GM18951 (cell line): Measurements from ENCODE around the gene PUDP.

Experiments
- POLR2A ChIP-seq: IDR thresholded peaks from 4 replicates; pipeline ENCODE4 v1.6.1; 2011; ENCODE audit warnings: mild to moderate bottlenecking; ENCODE audit not compliant: insufficient read length, insufficient read depth; ENCODE audit errors: extremely low read depth
- in situ Hi-C: fragments of 300-500 bp; cut with MboI; formaldehyde crosslinking; loops from one replicate; pipeline ENCODE4 v1.12.0; 2022; ENCODE audit warnings: low sequenced_read_pairs, mixed read lengths, inconsistent platforms; ENCODE audit not compliant: unreplicated experiment

The PUDP gene

DNA sequence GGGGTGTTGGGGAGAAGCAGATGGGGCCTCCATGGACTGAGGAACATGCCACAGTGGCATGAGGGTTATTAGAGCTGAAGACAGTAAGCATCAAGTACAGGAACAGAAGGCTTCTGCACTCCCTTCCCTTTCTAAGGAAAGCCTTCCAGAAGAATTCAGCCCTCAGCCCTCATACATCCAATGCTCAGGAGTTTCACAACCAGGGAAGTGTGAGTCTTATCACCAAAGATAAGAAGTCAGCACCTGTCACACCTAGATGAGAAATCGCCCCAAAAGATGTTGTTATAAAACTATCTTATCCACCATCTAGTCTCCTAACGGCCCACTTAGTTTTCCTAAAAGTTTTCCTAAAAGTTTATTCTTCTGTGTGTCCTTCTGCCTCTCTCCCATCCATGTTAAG, 78.4 kb downstream of the PUDP start:
- in situ Hi-C loops = no loop called here
- no peak for TF ChIP-seq POLR2A

DNA sequence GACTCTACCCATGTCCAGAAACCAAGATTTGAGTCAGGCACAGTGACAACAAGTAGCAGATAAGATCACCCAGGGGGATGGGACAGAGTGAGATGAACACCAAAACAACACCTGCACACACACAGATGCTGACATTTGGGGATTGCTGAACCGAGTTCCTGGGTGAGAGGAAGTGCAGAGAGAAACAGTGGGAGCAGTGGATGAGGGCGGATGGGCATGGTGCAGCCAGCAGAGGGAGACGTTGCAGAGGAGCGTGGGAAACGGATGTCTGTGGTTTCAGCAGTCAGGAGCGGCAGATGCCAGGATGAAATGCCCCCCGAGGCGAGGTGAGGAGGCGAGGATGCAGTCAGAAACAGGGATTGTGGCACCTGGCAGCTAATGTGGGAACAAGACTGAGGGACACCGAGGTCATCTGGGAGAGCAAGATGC, 79.0 kb downstream of the PUDP start:
- in situ Hi-C loops = no loop called here
- no peak for TF ChIP-seq POLR2A

DNA sequence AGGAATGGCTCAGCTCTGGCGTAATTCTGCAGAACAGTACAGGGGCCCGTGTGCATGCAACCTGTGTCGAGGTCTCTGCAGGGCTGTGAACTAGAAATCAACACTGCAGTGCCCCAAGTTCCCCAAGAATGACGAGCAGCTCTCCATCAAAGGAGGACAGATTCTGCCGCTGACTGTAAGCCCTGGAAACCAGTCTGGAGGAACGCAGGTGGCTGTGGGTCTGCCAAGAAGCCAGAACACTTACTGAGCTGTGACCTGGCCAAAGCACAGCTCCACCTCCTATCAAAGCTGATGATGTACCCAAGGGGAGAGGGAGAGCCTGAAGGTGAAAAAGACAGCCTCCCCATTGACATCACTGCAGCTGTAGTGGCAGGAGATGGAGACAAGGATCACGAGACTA, 80.7 kb downstream of the PUDP start:
- TF ChIP-seq POLR2A = no peak
- in situ Hi-C loops = no loop called here

DNA sequence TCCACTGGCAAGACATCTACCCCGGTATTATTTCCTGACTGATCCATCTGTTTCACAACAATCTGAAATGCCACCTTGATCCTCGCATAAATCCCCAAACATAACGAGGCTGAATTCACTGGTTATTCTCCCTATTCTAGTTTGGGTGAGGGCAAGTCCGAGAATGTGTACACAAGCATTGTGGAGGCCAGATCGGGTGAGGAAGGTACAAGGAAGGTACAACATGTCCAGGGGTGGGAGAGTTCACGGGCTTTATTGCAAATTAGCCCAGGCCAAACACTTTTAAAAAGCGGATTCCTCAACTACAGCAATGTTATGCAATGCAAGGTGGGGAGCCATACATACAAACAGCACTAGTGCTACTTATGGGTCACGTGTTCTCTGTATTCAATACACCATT, 82.5 kb downstream of the PUDP start:
- in situ Hi-C loops = no loop called here
- no peak for TF ChIP-seq POLR2A

DNA sequence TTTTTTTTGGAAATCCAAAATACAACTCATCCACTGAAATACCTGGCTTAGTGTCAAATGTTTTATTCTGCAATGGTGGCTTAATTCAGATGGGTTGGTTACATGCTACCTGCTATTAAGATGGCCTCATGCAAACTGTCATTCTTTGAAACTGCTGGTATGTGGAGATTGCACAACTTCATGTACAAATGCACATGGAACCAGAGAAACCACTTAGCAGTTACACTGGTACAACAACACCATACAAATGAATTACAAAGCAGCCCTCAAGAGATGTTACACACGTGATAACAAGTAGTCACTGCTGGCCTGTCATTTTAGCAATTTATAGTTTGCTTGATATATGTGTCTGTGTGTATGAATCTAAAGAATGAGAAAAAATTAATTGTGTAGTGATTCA, 85.0 kb downstream of the PUDP start:
- TF ChIP-seq POLR2A = no peak
- in situ Hi-C loops = no loop called here

DNA sequence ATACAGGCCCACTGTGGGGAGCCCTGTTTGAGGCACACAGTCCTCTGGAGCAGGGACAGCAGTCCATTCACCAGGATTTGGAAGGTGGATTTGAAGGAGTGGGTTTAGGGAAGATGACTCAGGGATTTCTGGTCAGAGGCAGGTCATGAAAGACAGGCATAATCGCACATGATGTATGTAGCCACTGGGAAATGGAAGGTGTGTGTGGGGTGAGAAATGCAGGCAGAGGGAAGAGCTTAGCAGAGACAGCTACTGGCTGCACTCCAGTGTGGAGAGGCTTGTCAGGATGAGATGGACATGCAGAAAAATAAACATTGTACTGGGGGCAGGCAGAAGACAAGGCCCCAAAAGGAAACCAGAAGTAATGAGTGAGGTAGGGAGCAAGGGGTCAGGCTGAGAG, 85.7 kb downstream of the PUDP start:
- no peak for TF ChIP-seq POLR2A
- in situ Hi-C loops = no loop called here

DNA sequence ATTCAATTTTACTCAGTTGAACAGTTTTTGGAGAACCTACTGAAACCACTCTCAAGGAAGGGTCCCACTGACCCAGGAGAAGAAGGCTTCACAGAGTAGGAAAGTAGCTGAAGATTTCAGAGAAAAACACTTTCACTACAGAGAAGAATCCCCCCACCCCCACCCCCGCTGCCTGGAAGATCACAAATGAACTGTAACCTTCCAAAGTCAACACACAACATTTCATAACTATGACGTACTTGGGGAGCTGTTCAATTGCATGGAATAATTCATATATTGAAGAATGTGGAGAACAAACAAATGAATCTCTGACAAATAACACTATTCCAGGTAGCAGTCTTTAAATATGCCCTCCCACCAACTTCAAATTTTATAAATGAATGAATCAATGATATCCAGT, 86.5 kb downstream of the PUDP start:
- in situ Hi-C loops = no loop called here
- TF ChIP-seq POLR2A = no peak

DNA sequence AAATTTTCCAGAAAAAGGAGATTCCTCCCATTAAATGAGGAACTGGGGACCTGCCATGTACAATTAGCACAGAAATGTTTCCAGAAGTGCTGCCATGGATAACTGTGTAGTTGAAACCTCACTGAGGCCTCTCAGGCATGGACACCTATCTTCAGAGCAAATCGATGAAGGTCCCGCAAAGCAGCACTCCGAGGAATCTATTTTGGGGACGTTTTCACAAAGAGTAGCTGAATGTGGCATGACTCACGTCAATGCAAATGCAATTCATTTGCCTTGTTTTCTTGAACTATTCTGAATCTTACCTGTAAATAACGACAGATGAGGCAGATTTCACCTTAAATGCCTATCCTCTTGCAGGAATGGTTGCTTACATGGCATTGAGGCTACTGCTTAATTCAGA, 87.5 kb downstream of the PUDP start:
- in situ Hi-C loops = no loop called here
- no peak for TF ChIP-seq POLR2A

DNA sequence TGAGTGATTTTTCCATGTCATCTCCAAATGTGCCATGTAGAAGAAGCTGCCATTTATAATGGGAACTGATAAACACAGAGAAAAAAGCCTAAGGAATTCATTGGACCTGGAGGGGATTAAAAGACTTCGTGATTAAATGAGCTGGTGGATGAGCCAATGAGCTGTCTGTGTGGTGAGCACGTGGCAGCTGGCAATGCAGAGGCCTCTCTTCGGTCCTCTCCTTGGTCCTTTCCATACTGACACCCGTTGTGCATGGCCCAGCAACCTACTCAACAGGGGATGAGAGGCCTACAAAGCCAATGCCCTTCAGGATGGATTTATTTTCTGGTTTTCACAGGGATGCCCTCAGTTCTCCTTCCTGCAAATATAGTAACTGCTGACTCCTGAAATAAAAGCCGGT, 88.1 kb downstream of the PUDP start:
- in situ Hi-C loops = no loop called here
- no peak for TF ChIP-seq POLR2A

DNA sequence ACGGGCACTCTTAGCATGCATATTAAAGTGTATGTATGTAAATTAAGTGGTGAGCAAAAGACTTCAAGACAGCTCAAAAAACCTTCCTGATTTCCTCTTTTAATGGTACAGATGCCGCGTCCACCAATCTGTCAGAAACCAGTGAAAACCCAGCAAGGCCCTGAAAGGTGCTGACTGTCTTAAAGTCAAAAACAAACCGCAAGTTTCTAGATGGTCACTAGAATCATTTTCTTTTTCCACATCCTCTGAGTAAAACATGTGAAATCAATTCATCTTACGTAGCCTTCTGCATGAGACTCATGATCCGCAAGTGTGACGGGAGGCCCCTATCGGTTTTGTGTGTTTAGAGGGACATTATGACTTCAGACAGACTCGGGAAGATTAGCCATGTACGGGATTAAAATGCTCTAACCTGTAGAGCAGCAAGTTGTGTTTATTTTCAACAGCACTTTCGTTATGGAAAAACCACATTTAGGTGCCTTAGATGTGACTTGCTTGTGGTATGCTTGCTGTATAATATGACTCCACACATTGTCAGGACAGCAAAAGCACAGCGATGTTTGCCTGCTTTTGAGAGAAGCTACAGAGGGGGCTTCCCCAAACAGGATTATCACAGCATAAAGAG, 88.6 kb downstream of the PUDP start:
- no peak for TF ChIP-seq POLR2A
- in situ Hi-C loops = no loop called here

DNA sequence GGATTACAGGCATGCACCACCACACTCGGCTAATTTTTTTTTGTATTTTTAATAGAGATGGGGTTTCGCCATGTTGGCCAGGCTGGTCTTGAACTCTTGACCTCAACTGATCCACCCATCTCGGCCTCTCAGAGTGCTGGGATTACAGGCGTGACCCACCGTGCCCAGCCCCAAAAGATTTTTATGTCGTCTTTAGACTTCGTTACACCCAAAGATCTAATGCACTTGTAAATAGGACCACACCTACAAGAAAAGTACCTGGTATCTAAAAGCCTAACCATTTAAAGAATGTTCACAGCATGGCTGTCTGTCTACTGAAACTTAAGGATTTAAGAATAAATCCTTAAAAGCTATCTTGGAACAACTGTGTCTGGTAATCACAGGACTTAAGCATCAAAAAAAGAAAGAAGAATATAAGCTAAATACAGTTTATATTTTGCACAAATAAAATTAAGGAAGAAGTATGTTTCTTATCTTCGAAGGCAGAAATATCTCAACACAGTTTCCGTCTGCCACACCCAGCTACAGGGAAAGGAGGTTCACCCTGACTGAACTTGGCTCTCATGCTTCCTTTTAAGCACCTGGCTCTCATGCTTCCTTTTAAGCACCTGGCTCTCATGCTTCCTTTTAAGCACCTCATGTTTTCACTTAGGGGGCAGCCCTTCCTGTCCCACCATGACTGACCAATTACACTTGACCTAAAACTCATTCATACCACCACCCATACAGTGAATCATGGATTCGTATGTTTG, 92.4 kb downstream of the PUDP start:
- TF ChIP-seq POLR2A = no peak
- in situ Hi-C loops = no loop called here

DNA sequence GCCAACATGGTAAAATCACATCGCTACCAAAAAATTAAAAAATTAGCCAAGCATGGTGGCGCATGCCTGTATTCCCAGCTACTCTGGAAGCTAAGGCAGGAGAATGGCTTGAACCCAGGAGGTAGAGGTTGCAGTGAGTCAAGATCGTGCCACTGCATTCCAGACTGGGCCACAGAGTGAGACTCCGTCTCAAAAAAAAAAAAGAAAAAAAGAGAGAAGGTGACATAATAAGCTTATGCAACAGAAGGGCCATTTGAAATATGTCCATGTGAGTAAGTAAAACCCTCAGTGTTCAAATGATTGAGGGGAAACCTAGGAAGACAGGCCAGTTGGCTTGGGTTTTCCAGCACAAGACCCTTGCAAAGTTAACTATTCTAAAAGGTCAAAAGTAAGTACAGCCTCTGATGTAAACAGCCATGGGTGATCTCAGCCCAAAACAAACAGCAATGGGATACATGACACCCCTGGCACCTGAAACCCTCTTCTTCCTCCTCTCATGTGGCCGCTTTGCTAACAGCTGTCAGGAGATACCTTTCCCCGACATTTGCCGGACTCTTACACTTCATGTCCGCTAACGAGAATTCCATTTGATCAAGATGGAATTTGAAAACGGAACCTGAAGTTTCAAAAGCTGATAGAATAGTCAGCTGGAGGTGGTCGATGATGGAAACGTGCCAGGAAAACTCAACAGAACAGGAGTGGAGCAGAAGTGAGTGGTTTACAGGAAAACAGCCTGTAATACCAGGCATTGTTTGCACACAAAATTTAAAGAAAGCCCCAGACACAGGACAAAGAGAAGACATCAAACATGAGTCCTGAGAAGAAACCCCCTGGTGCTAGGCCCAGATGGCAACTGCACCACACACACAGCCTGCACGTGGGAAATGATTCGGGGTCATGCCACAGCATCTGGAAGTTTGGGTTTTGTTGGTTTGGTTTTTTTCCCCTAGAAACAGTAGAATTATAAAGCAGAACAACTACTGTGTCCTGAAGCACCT, 93.4 kb downstream of the PUDP start:
- in situ Hi-C loops = no loop called here
- no peak for TF ChIP-seq POLR2A

DNA sequence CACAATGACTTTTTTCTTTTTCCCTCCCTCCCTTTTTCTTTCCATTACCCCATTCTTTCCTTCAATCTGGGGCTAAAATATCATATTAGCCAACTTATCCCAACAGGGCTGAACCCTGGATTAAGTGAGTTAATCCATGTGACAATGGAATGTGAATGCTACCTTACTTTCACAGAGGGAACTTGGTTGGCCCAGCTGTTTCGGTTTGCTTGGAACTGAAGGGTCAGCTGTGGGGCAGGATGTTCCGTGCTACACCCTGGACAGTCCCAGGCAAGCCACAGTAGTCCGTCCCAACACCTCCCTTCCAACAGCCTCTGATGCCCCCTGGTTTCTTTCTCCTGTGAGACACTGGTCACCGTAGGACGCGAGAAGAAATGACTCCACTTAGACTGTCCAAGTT, 95.4 kb downstream of the PUDP start:
- in situ Hi-C loops = no loop called here
- no peak for TF ChIP-seq POLR2A
